Measurements from ENCODE around the gene BEX2. TPM values are rescaled to one million over a fixed set of nuclear protein-coding genes. Genes with fewer than 3 reads are reported as not detected.
"Not testable (repeated sequence)": the region's sequence is repeated elsewhere in the genome, so short reads cannot be mapped to it uniquely, and the experiment has no call there.

Gene BEX2
- total RNA-seq (15.9 and 17.9 TPM in 2 replicates), polyA plus RNA-seq (34.6 and 78.5 TPM in 2 replicates), polyA minus RNA-seq (17.4 and 18.8 TPM in 2 replicates)
- 29.4 TPM for total RNA-seq (2013)

GRCh38 chrX:103310555-103311398 is at the start of gene BEX2:
TSS of gene BEX2 (minus strand) at chrX:103310990. CDS start at chrX:103309976, 1,014 bp downstream.
- Histone ChIP-seq H3K79me2 (ENCODE audit: control insufficient read depth, insufficient read depth, low read length) (no peaks in the 10 kb centered on the region), H3K4me1 (ENCODE audit: control insufficient read depth in 2 of 2, insufficient read depth in 2 of 2, low read length in 2 of 2) (peaks cover 4 to 10% of the 10 kb centered on the region in 2 donors), H3K9me3 (ENCODE audit: control extremely low read depth in 1 of 3, control insufficient read depth in 2 of 3, insufficient read depth in 1 of 3, low read length in 2 of 3) (no peaks in the 10 kb centered on the region), H3K4me3 (ENCODE audit: control extremely low read depth in 1 of 5, extremely low read depth in 1 of 5, insufficient read depth in 1 of 5, low read depth in 2 of 5, low read length in 4 of 5) (peak within 1 kb of the TSS in 4 of 5 experiments; percentile 57 to 71 (median 64)), H3K9ac (ENCODE audit: low read length) (peak within 1 kb of the TSS; percentile 72), H3K27ac (ENCODE audit: low read length in 2 of 2) (peak within 1 kb of the TSS; percentile 55 to 79), H4K20me1 (ENCODE audit: control insufficient read depth, insufficient read depth, low read length, poor library complexity, severe bottlenecking) (no peaks in the 10 kb centered on the region), H3K4me2 (replicated peaks; ENCODE audit: low read depth, low read length, poor library complexity, severe bottlenecking) (peak within 1 kb of the TSS; percentile 72), H3K27me3 (replicated peaks in 1 of 4; ENCODE audit: control extremely low read depth in 1 of 4, control insufficient read depth in 3 of 4, insufficient read depth in 4 of 4, low read length in 3 of 4) (no peaks in the 10 kb centered on the region), H2AFZ (ENCODE audit: insufficient read depth, low read depth, low read length, poor library complexity, severe bottlenecking) (peak within 1 kb of the TSS; percentile 74), H3K36me3 (replicated peaks in 1 of 2; ENCODE audit: control extremely low read depth in 1 of 2, control insufficient read depth in 1 of 2, extremely low read depth in 1 of 2, insufficient read depth in 2 of 2, low read length in 1 of 2) (no peaks in the 10 kb centered on the region)
- POLR2A ChIA-PET: no interaction called here
- H3K27me3 Mint-ChIP-seq: no peaks in the 10 kb centered on the region
- under 1% methylated on average over 42 of the region's 52 CpGs for WGBS (ENCODE audit: insufficient coverage)
- TF ChIP-seq CTCF (IDR thresholded peaks at IDR 0.05): no peak
- TF ChIP-seq EZH2 (IDR thresholded peaks at IDR 0.05; ENCODE audit: borderline replicate concordance, insufficient read depth, low read depth, low read length, poor library complexity, severe bottlenecking): no peak
- DNase-seq (peak; percentile 88), ATAC-seq (ENCODE audit: low read depth) (peak; percentile 98)
- H3K9me3 Mint-ChIP-seq (ENCODE audit: insufficient read depth): no peaks in the 10 kb centered on the region
- CTCF ChIA-PET: interaction anchor here (0.5 kb wide), 1 partner anchor 99 kb away, joined by 3 read pairs; no protein-coding TSS in a partner anchor
- peaks cover 2% of the 10 kb centered on the region for H3K4me1 Mint-ChIP-seq
- intact Hi-C loops (cut with micrococcal nuclease): loop anchor here (2.0 kb wide), 1 partner anchor 56 kb away; the partner anchor contains the start of gene TCEAL8
- H3K27ac Mint-ChIP-seq: peak within 1 kb of the TSS; percentile 78
- H3K4me3 Mint-ChIP-seq: peak within 1 kb of the TSS; percentile 85

GRCh38 chrX:103360092-103360491 is 49.3 kb upstream of the BEX2 start:
- WGBS (ENCODE audit: insufficient coverage): no CpG with 5 or more reads among the region's 2 CpGs
- no peaks in the 10 kb centered on the region for H3K27me3 ChIP-seq (replicated peaks in 1 of 4; ENCODE audit: control extremely low read depth in 1 of 4, control insufficient read depth in 3 of 4, insufficient read depth in 4 of 4, low read length in 3 of 4)
- intact Hi-C loops (cut with micrococcal nuclease): no loop called here
- no peak overlapping the region for H3K9ac ChIP-seq (ENCODE audit: low read length)
- H4K20me1 ChIP-seq (ENCODE audit: control insufficient read depth, insufficient read depth, low read length, poor library complexity, severe bottlenecking): no peaks in the 10 kb centered on the region
- peaks cover 8% of the 10 kb centered on the region for H3K4me1 Mint-ChIP-seq
- H3K27ac Mint-ChIP-seq: no peak overlapping the region
- H3K36me3 ChIP-seq (replicated peaks in 1 of 2; ENCODE audit: control extremely low read depth in 1 of 2, control insufficient read depth in 1 of 2, extremely low read depth in 1 of 2, insufficient read depth in 2 of 2, low read length in 1 of 2): no peaks in the 10 kb centered on the region
- no peaks in the 10 kb centered on the region for H3K27me3 Mint-ChIP-seq
- DNase-seq (no peak), ATAC-seq (ENCODE audit: low read depth) (no peak)
- H3K4me1 ChIP-seq (ENCODE audit: control insufficient read depth in 2 of 2, insufficient read depth in 2 of 2, low read length in 2 of 2): peaks cover 0 to 7% of the 10 kb centered on the region in 2 donors
- no peak overlapping the region for H3K4me3 ChIP-seq (ENCODE audit: control extremely low read depth in 1 of 5, extremely low read depth in 1 of 5, insufficient read depth in 1 of 5, low read depth in 2 of 5, low read length in 4 of 5)
- H3K27ac ChIP-seq (ENCODE audit: low read length in 2 of 2): no peak overlapping the region
- CTCF ChIA-PET: no interaction called here
- no peak overlapping the region for H3K4me3 Mint-ChIP-seq
- H3K4me2 ChIP-seq (replicated peaks; ENCODE audit: low read depth, low read length, poor library complexity, severe bottlenecking): no peak overlapping the region
- H2AFZ ChIP-seq (ENCODE audit: insufficient read depth, low read depth, low read length, poor library complexity, severe bottlenecking): no peak overlapping the region
- no peaks in the 10 kb centered on the region for H3K79me2 ChIP-seq (ENCODE audit: control insufficient read depth, insufficient read depth, low read length)
- POLR2A ChIA-PET: no interaction called here
- no peaks in the 10 kb centered on the region for H3K9me3 Mint-ChIP-seq (ENCODE audit: insufficient read depth)
- TF ChIP-seq CTCF (IDR thresholded peaks at IDR 0.05): no peak
- TF ChIP-seq EZH2 (IDR thresholded peaks at IDR 0.05; ENCODE audit: borderline replicate concordance, insufficient read depth, low read depth, low read length, poor library complexity, severe bottlenecking): no peak
- no peaks in the 10 kb centered on the region for H3K9me3 ChIP-seq (ENCODE audit: control extremely low read depth in 1 of 3, control insufficient read depth in 2 of 3, insufficient read depth in 1 of 3, low read length in 2 of 3)

- H3K9me3 ChIP-seq (ENCODE audit: control extremely low read depth in 1 of 3, control insufficient read depth in 2 of 3, insufficient read depth in 1 of 3, low read length in 2 of 3); H3K4me1 Mint-ChIP-seq; H4K20me1 ChIP-seq (ENCODE audit: control insufficient read depth, insufficient read depth, low read length, poor library complexity, severe bottlenecking); H3K9ac ChIP-seq (ENCODE audit: low read length); CTCF ChIA-PET; H3K27ac ChIP-seq (ENCODE audit: low read length in 2 of 2); ATAC-seq (ENCODE audit: low read depth); POLR2A ChIA-PET; H3K27me3 ChIP-seq (replicated peaks in 1 of 4; ENCODE audit: control extremely low read depth in 1 of 4, control insufficient read depth in 3 of 4, insufficient read depth in 4 of 4, low read length in 3 of 4); H3K9me3 Mint-ChIP-seq (ENCODE audit: insufficient read depth); H3K4me1 ChIP-seq (ENCODE audit: control insufficient read depth in 2 of 2, insufficient read depth in 2 of 2, low read length in 2 of 2); intact Hi-C loops (cut with micrococcal nuclease); DNase-seq; H3K4me2 ChIP-seq (replicated peaks; ENCODE audit: low read depth, low read length, poor library complexity, severe bottlenecking); H3K79me2 ChIP-seq (ENCODE audit: control insufficient read depth, insufficient read depth, low read length); H2AFZ ChIP-seq (ENCODE audit: insufficient read depth, low read depth, low read length, poor library complexity, severe bottlenecking); H3K4me3 ChIP-seq (ENCODE audit: control extremely low read depth in 1 of 5, extremely low read depth in 1 of 5, insufficient read depth in 1 of 5, low read depth in 2 of 5, low read length in 4 of 5); H3K27me3 Mint-ChIP-seq; H3K27ac Mint-ChIP-seq; H3K36me3 ChIP-seq (replicated peaks in 1 of 2; ENCODE audit: control extremely low read depth in 1 of 2, control insufficient read depth in 1 of 2, extremely low read depth in 1 of 2, insufficient read depth in 2 of 2, low read length in 1 of 2); H3K4me3 Mint-ChIP-seq: not testable (repeated sequence)
- WGBS (ENCODE audit: insufficient coverage): no CpG with 5 or more reads among the region's 3 CpGs
Measured at GRCh38 chrX:103359605-103360004, 48.8 kb upstream of the BEX2 start.
